GM23338 (cell line): ENCODE results near the gene KLC1. TPM values are rescaled to one million over a fixed set of nuclear protein-coding genes. Genes with fewer than 3 reads are reported as not detected.

ENCODE experiments used
- ATAC-seq: fragments of 200-7000 bp; cut with Tn5 transposase; 3 replicates; pipeline ENCODE4 v1.9.1; 2020
- DNase-seq: peaks from one replicate; pipeline ENCODE4 v3.0.0-alpha.2; 2015; ENCODE audit warnings: low spot score
- H2AFZ ChIP-seq: fragments of 200-600 bp; sonication (generic); 2 replicates; pipeline ENCODE4 v1.8.0; 2016; ENCODE audit warnings: antibody characterized with exemption, mild to moderate bottlenecking, moderate library complexity
- H3F3A ChIP-seq: fragments of 200-600 bp; sonication (generic); replicated peaks from 2 replicates; pipeline ENCODE4 v1.8.0; 2017; ENCODE audit warnings: antibody characterized with exemption, mixed run types, low read depth
- H3K27ac ChIP-seq: fragments of 200-600 bp; sonication (generic); 2 replicates; pipeline ENCODE4 v1.6.1; 2016; ENCODE audit warnings: low read depth
- H3K27me3 ChIP-seq: fragments of 200-600 bp; sonication (generic); 2 replicates; pipeline ENCODE4 v1.8.0; 2016; ENCODE audit warnings: mild to moderate bottlenecking, mixed run types, moderate library complexity; ENCODE audit not compliant: insufficient read depth
- H3K36me3 ChIP-seq: fragments of 200-600 bp; sonication (generic); 2 replicates; pipeline ENCODE4 v1.8.0; 2016; ENCODE audit warnings: mild to moderate bottlenecking; ENCODE audit not compliant: insufficient read depth
- H3K4me1 ChIP-seq: fragments of 200-600 bp; sonication (generic); 2 replicates; pipeline ENCODE4 v1.8.0; 2016; ENCODE audit warnings: mild to moderate bottlenecking, moderate library complexity; ENCODE audit not compliant: insufficient read depth
- H3K4me2 ChIP-seq: fragments of 200-600 bp; sonication (generic); 2 replicates; pipeline ENCODE4 v1.7.1; 2017; ENCODE audit warnings: mixed run types
- H3K4me3 ChIP-seq: fragments of 200-600 bp; sonication (generic); 2 replicates; pipeline ENCODE4 v1.6.1; 2016; ENCODE audit warnings: mixed run types
- H3K79me2 ChIP-seq: fragments of 200-600 bp; sonication (generic); replicated peaks from 2 replicates; pipeline ENCODE4 v1.8.0; 2017; ENCODE audit warnings: mild to moderate bottlenecking; ENCODE audit not compliant: insufficient read depth
- H3K9me2 ChIP-seq: fragments of 200-600 bp; sonication (generic); 2 replicates; pipeline ENCODE4 v1.8.0; 2017; ENCODE audit not compliant: insufficient read depth
- H4K20me1 ChIP-seq: fragments of 200-600 bp; sonication (generic); replicated peaks from 2 replicates; pipeline ENCODE4 v1.8.0; 2017; ENCODE audit warnings: mild to moderate bottlenecking; ENCODE audit not compliant: insufficient read depth
- H3K27ac Mint-ChIP-seq: 2 replicates; pipeline ENCODE4 v1.8.0; 2020; ENCODE audit warnings: inconsistent platforms, mild to moderate bottlenecking, moderate library complexity, mixed read lengths
- H3K27me3 Mint-ChIP-seq: 3 replicates; pipeline ENCODE4 v1.8.0; 2022; ENCODE audit warnings: low read depth, mild to moderate bottlenecking, moderate library complexity, mixed read lengths, inconsistent platforms; ENCODE audit not compliant: insufficient read depth, poor library complexity
- H3K36me3 Mint-ChIP-seq: 3 replicates; pipeline ENCODE4 v1.8.0; 2021; ENCODE audit warnings: low read depth, mild to moderate bottlenecking, inconsistent platforms, moderate library complexity, mixed read lengths
- H3K4me1 Mint-ChIP-seq: 3 replicates; pipeline ENCODE4 v1.8.0; 2020; ENCODE audit warnings: mild to moderate bottlenecking, inconsistent platforms, mixed read lengths
- H3K4me3 Mint-ChIP-seq: 3 replicates; pipeline ENCODE4 v1.8.0; 2021; ENCODE audit warnings: moderate library complexity, mild to moderate bottlenecking, inconsistent platforms, mixed read lengths
- H3K9me3 Mint-ChIP-seq: 3 replicates; pipeline ENCODE4 v1.8.0; 2020; ENCODE audit warnings: moderate library complexity, mild to moderate bottlenecking, inconsistent platforms, mixed read lengths
- CREB1 ChIP-seq: fragments of 250-450 bp; sonication (Bioruptor Pico); IDR thresholded peaks from 2 replicates; pipeline ENCODE4 v1.5.0; 2020; ENCODE audit warnings: low read depth, mild to moderate bottlenecking, moderate library complexity
- ETS1 ChIP-seq: IDR thresholded peaks from 2 replicates; pipeline ENCODE4 v1.6.1; 2016; ENCODE audit warnings: antibody characterized with exemption
- EZH2 ChIP-seq: fragments of 200-600 bp; sonication (generic); IDR thresholded peaks from one replicate; pipeline ENCODE4 v1.8.0; 2017; ENCODE audit warnings: antibody characterized with exemption, mild to moderate bottlenecking, low read depth; ENCODE audit not compliant: unreplicated experiment
- EZH2phosphoT487 ChIP-seq: fragments of 200-600 bp; sonication (generic); IDR thresholded peaks from one replicate; pipeline ENCODE4 v1.8.1; 2018; ENCODE audit warnings: antibody characterized with exemption; ENCODE audit not compliant: unreplicated experiment
- JUNB ChIP-seq: IDR thresholded peaks from one replicate; pipeline ENCODE4 v1.6.1; 2016; ENCODE audit warnings: antibody characterized with exemption; ENCODE audit not compliant: unreplicated experiment
- NANOG ChIP-seq: IDR thresholded peaks from 2 replicates; pipeline ENCODE4 v1.6.1; 2016; ENCODE audit warnings: antibody characterized with exemption, borderline replicate concordance
- POLR2AphosphoS5 ChIP-seq: IDR thresholded peaks from 2 replicates; pipeline ENCODE4 v1.6.1; 2016; ENCODE audit warnings: antibody characterized with exemption, low read depth
- STAT1 ChIP-seq: IDR thresholded peaks from one replicate; pipeline ENCODE4 v1.6.1; 2016; ENCODE audit warnings: antibody characterized with exemption; ENCODE audit not compliant: unreplicated experiment
- ZNF114 ChIP-seq: fragments of 250-450 bp; sonication (Bioruptor Pico); IDR thresholded peaks from 2 replicates; pipeline ENCODE4 v1.5.0; 2020; ENCODE audit warnings: mild to moderate bottlenecking, moderate library complexity
- ZNF331 ChIP-seq: fragments of 250-450 bp; sonication (Bioruptor Pico); IDR thresholded peaks from 2 replicates; pipeline ENCODE4 v1.5.0; 2020; ENCODE audit warnings: low read depth, mild to moderate bottlenecking, moderate library complexity
- ZNF462 ChIP-seq: fragments of 250-450 bp; sonication (Bioruptor Pico); IDR thresholded peaks from 2 replicates; pipeline ENCODE4 v1.5.0; 2020; ENCODE audit warnings: mild to moderate bottlenecking, moderate library complexity
- polyA plus RNA-seq: library from polyadenylated mRNA; unstranded; fragments of >200 nt; fragmentation: Nextera tagmentation; extraction: Ambion mirVana; gene quantifications from 2 replicates; pipeline ENCODE4 v1.2.1, GENCODE V29; 2016
- total RNA-seq: library from RNA; depleted of rRNA; stranded (reverse); fragments of >200 nt; shearing (Covaris generic); gene quantifications from 2 replicates; pipeline ENCODE4 v1.2.3, GENCODE V29; 2014
- TF ChIP-seq, protein P1 (sequence below), 2 experiments: fragments of 200-600 bp in 1 of 2; sonication (generic) in 1 of 2; conservative IDR thresholded peaks; 2 replicates each; pipeline versions ENCODE4 v1.5.1 to v1.6.1; 2016 to 2017; ENCODE audit warnings: antibody characterized with exemption in 2 of 2, low read depth in 2 of 2, mild to moderate bottlenecking in 2 of 2, moderate library complexity in 1 of 2

The KLC1 gene
- total and polyA plus RNA-seq, 2 experiments from 2014 or later = 165 to 308 TPM

- no peak for TF ChIP-seq EZH2
- TF ChIP-seq JUNB = no peak
- TF ChIP-seq STAT1 = no peak
- TF ChIP-seq EZH2phosphoT487 = no peak
- TF ChIP-seq ETS1 = no peak
- TF ChIP-seq ZNF114 (CRISPR knock-in tag) = no peak
- no peak for TF ChIP-seq ZNF331 (CRISPR knock-in tag)
Measured at GRCh38 chr14:103725001-103725682, 96.1 kb downstream of the KLC1 start (continued).

DNA sequence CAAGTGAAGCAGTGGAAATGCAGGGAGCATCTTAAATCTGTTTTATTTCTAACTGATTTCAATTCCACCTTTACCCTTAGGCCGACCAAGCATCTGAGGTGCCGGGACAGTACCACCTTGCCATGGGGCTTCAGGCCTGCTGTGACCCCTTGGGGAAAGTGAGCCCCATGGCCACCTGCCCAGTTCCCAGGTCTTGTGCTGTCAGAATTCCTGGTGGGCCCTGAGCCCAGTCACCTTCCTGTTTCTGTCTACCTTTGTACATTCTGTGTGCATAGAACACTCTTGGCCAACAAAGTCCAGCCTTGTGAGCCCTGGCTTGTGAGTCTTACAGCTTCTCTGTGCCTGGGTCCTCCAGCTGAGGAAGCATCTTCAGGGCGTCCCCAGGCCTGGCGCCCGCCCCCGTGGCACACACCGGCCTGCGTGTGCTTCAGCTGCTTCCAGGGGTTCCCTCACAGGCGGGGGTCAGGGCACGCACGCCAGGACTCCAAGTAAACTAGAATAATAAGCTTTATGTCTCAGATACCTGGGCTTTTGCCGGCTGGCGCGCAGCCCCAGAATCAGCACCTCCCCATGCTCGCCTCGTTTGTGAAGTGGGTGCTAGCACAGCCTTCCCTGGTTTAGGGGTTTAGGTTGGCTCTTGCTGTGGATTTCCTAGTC lies 96.9 kb downstream of the KLC1 start:
- Histone ChIP-seq H3K4me1 (no peaks in the 10 kb centered on the region), H3K4me2 (no peak overlapping the region), H3K79me2 (peaks cover 39% of the 10 kb centered on the region), H3K27me3 (no peaks in the 10 kb centered on the region), H4K20me1 (peaks cover 7% of the 10 kb centered on the region), H3K27ac (no peak overlapping the region), H3K4me3 (no peak overlapping the region), H3K9me2 (no peaks in the 10 kb centered on the region), H3K36me3 (no peaks in the 10 kb centered on the region), H3F3A (no peaks in the 10 kb centered on the region), H2AFZ (no peak overlapping the region)
- Mint-ChIP-seq H3K4me3 (no peak overlapping the region), H3K36me3 (peaks cover 13% of the 10 kb centered on the region), H3K27ac (no peak overlapping the region), H3K27me3 (peaks cover 2% of the 10 kb centered on the region), H3K4me1 (peaks cover 5% of the 10 kb centered on the region; the same call in 2 of the 3 replicates), H3K9me3 (no peaks in the 10 kb centered on the region)
- TF ChIP-seq, protein P1, sequence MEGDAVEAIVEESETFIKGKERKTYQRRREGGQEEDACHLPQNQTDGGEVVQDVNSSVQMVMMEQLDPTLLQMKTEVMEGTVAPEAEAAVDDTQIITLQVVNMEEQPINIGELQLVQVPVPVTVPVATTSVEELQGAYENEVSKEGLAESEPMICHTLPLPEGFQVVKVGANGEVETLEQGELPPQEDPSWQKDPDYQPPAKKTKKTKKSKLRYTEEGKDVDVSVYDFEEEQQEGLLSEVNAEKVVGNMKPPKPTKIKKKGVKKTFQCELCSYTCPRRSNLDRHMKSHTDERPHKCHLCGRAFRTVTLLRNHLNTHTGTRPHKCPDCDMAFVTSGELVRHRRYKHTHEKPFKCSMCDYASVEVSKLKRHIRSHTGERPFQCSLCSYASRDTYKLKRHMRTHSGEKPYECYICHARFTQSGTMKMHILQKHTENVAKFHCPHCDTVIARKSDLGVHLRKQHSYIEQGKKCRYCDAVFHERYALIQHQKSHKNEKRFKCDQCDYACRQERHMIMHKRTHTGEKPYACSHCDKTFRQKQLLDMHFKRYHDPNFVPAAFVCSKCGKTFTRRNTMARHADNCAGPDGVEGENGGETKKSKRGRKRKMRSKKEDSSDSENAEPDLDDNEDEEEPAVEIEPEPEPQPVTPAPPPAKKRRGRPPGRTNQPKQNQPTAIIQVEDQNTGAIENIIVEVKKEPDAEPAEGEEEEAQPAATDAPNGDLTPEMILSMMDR (conservative IDR thresholded peaks at IDR 0.05; ENCODE audit: low read depth in 2 of 2) = no peak
- TF ChIP-seq CREB1 (CRISPR knock-in tag) (no peak), POLR2AphosphoS5 (no peak), EZH2 (no peak), EZH2phosphoT487 (no peak), ZNF462 (CRISPR knock-in tag) (no peak), ZNF331 (CRISPR knock-in tag) (no peak), NANOG (no peak), ETS1 (no peak), JUNB (no peak), STAT1 (no peak)
- DNase-seq (no peak), ATAC-seq (no peak)
